Activated CD4-positive, CD25-positive, alpha-beta regulatory T cell (primary cell): ENCODE results near the gene CCM2.

Experiments used
- DNase-seq, 4 experiments: peaks; one replicate each; lab custom pipeline; 2025; lab: John Stamatoyannopoulos, UW

CCM2 gene

DNA sequence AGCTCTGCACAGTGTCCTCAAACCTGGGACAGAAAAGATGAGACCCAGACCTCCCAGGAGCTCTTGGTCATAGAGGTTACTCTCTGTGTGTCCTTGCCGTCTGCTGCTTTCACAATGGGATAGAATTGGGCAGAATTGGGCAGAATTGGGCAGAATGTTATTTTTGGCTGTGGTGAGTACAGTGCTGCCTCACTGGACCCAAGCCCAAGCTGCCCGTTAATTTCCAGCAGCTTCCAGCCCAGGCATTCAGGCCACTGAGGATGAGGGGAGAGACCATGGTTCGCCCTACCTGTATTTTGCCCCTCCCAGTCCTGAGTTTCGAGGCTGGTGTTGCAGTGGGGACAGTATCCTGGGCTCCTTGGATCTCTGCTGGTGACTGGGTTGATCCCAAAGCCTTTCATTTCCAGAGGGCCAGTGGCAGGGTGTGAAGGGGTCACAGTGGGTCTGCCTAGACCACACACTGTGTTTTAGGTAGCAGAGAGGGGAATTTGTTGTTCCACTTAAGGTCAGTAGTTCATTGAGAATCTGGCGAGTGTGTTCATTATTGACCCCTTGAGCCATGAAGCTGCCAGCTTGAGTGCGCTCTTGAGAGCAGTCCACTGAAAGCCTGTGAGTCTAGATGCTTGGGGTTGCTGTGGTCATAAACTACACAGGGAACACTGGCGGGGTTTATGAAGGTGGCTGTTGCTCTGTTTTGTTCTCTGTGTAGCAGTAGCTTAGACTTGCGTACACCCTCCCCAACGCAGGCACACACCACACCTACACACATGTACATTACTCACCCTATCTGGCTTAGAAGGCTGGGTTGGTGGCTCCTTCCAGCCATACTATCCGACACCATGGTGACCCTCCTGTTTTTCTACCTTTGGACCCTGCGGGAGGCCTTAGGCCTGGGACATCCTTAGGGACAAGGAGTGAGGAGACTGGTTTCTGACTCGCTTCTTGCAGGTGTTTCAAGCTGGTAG lies 65.3 kb downstream of the CCM2 start:
- no peak for DNase-seq

DNA sequence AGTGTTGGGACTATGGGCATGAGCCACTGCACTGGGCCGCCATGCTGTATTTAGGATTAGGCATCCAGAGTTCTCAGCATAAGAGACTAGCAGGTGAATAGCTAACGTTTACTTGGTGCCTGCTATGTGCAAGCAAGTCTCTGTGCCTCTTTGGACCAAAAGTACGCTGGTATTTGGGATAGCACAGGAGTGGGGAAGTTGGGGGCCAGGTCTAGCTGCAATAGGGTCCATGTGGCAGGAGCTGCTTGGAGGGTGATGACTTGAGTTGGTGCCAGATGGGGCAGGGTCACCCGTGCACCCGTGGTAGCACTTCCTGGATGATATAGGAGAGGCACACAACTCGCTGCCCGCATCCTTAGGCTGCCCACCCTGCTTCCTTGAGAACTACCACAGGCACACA lies 66.4 kb downstream of the CCM2 start:
- DNase-seq, result no peak

DNA sequence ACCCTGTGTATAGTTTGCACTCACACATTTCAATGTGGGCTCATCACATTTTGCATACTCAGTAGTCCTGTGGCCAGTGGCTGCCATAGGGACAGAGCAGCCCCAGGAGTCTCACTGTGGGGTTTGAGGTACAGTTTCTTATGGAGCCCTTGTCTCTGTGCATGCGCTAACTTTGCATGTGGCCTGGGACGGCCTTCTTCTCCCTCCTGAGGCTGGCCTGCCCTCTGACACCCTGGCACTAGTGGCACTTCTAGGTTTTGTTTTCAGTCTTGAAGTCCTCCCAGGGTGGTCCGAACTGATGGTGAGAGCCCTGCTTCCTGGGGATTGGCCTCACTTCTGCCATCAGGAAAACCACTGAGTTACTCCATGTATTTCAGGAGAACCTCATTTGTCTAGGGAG lies 67.6 kb downstream of the CCM2 start:
- no peak for DNase-seq

DNA sequence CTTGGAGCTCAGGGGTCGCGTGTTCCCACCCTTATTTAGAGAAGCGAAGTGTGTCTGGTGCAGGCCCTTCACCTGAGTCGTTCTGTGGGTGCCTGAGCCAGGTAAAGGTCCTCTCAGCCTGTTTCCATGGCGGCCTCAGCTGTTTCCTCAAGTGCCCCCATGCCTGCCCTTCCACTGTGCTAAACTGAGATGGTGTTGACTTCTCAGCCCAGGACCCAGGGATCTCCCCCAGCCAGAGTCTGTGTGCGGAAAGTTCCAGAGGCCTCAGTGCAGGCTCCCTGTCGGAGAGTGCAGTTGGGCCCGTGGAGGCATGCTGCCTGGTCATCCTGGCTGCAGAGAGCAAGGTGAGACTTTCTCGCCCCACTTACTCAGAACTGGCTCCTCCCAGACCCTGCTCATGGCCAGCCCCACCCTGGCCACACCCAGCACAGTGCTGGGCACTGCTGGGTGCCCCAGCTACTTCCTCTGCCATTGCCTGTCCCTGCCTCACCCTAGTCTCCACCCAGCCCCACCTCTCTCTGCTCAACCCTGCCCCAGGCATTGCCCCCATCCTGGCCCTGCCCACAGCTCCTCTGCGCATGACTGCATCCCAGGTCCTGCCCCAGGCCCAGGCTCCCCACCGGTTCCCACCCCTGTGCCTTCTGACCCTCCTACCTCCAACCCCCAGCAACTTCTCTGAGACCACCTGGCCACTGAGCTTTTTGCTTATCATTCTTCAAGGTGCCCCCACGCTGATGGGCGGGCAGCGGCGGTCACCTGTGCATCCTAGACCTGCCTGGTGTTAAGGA lies 68.4 kb downstream of the CCM2 start:
- DNase-seq, result no peak

DNA sequence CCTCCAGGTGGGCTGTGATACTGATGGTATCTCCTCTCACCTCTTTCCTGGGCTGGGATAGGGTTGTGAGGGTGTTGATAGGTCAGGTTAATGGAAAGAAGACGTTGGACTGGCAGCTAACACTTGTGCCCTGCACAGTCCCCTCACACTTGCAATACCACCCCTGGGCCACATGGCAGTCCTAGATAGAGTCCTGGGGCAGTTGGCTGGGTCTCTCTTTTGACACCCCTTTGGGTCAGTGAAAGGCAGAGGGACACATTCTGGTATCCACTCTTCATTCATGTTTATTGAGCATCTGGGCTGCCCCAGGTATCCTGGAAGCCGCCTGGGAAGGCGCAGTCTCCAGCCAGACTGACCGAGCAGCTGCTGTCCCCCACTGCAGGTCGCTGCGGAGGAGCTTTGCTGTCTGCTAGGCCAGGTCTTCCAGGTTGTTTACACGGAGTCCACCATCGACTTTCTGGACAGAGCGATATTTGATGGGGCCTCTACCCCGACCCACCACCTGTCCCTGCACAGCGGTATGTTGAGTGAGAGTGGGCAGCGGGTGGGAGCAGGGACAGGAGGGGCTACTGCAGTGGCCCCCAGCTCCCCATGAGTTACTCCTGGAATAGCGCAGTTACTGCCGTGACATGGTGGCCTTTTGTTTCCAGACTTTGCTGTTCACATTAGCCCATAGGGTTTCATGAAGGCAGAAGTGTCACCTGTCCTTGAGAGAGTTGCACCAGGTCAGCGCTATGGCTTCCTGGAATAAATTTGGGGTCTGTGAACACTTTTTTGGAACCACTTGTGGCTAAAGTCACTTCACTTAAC lies 69.6 kb downstream of the CCM2 start:
- no peak for DNase-seq

DNA sequence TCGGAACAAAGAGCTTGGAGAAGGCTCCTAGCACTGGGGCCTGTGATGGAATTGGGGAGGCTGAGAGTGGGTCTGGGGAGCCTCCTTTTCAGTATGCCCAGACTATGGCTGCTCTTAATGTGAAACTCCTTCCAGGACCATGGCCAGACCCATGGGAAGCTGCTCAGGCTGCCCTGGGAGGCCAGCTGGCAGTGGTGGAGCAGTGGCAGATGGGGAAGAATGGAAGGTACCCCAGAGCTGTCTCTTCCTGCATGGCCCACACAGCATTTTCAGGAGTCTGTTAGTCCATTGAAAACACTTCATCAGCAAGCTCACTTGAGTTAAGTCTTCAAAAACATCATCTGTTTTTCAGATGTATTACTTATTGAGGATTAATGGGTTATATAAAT lies 70.2 kb downstream of the CCM2 start:
- DNase-seq, result no peak

DNA sequence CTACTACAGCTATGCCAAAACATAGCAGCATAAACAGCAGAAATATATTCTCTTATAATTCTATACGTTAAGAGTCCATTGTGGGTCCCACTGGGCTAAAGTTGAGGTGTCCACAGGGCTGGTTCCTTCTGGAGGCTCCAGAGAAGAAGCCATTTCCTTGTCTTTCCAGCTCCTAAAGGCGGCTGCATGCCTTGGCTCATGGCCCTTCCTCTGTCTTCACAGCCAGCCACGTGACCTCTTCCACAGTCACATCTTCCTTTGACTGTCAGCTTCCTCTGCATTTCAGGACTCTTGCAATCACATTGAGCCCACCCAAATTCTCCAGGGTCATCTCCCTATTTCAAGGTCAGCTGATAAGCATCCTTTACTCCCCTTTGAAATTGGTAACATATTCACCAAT lies 71.5 kb downstream of the CCM2 start:
- DNase-seq, result no peak

DNA sequence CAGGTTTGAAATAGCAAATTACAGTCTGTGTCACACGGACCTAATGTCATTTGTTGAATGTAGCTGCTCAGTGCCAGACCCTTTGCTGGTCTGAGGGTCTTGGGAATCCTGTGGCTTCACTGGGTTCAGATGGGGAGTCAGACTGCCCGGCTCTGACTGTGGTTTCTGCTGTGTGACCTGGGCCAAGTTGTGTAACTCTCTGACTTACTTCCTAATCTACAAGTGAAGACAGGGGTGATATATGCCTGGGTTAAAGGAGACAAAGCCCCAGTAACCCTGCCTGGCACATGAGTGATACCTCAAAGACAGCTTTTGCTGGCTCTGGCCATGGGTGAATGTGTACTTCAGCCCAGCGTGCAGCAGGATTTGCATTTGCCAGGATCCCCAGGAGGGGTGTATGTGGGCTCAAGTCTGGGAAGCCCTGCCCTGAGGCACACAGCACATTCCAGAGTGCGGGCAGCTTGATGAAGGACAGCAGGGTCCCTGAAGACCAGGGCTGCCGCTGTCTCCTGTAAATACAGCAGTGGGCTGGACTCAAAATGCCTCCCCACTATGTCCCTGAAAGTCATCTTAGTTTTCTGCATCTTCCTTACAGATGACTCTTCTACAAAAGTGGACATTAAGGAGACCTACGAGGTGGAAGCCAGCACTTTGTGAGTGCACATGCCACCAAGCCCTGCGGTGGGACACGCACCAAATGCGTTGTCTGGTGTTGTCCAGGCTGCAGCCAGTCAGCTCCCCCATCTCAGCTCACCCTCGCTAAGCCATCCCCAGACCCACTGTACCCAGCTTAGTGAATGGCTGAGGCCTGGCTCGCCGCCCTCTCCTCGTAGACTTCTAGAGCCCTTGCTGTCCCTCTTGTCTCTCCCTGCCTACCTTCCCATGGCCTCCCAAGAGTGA lies 72.4 kb downstream of the CCM2 start:
- DNase-seq, result no peak

DNA sequence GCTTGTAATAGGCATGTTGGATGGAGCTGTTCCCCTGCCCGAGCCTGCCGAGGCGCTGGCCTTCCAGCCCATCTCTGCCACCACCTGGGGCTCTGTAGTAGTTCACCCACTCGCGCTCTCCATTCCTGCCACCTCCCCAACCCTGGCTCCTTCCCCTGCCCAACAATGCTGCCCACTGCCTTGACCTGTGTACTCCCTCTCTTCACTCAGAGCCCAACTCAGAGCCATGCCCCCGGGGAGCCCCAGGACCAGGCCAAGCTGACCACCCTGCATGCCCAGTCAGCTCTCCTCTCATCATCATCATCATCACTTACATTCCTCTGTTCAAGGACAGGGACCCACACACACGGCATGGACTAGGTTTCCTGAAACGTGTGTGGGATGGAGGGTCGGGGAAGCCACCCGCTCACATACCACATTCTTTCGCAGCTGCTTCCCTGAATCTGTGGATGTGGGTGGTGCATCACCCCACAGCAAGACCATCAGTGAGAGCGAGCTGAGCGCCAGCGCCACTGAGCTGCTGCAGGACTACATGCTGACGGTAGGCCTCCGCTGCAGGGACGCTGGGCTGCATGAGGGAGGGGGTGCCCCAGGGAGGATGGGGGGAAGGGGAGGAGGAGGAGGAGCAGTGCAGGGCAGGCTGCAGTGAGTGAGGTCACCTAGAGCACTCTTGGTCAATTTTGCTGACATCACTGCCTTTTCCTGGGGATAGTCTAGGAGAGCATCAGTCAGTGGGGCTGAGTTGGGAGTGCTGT lies 73.2 kb downstream of the CCM2 start:
- DNase-seq, result no peak

DNA sequence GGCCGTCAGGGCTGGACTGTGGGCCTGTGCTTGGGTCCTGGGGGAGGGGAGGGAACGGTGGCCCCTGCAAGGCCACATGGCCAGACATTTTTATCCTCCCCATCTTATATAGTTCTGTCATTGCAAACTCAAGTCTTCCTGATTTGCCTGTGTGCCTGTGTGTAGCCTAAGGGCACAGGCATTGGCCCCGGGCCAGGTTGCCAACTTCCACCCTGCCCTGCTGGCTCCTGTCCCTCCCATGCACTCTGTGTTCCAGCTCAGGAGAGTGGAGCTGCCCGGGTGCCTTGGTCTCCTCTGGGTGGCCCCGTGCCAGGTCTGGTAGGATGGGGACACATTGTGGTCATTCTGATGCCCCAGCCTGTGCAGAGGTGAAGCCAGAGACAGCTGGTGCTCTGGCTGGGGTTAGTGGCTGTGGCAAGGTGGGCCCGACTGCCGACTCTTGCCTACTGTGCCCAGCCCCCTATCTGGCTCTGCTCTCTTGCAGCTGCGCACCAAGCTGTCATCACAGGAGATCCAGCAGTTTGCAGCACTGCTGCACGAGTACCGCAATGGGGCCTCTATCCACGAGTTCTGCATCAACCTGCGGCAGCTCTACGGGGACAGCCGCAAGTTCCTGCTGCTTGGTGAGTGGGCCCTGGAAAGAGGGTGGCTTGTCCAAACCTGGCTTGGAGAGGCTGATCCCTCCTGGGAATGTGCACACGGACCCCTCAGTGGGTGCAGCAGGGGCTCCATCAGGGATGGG lies 74.0 kb downstream of the CCM2 start:
- DNase-seq, result no peak

DNA sequence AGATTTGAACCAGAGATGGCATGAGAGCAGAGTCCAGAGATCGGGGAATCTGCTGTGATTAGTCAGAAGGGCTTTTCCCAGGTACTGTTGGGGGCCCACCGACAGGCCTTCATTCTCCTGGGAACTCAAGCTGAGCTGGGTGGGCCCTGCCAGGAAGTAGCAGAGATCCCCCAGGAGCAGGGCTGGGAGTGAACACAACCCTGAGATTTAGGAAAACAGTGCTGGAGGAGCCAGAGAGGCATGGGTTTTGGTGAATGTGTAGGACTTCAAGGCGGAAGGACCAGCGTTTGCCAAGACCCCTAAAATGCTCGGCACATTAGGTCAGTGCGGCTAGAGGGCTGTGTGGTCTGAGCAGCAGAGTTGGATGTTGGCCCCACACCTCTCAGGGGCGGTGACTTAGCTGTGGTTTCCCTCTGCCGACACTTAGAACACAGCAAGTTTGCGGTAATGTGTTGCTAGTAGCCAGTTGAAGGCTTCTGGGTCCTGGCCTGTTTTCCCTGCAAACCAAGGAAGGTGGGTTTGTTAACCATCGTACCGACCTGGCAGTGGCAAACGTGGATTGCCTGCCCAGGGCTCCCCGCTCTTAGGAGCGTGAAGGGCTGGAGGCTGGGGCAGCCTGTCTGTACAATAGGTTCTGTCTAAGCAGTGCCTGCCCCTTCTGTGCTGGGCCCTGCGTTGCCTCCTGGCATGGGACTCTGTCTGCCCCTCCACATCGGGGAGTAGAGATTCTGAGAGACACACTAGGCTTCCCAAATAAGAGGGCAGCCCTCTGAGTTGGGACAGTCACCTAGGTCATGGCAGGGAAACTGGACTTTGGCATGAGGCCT lies 74.7 kb downstream of the CCM2 start:
- no peak for DNase-seq

DNA sequence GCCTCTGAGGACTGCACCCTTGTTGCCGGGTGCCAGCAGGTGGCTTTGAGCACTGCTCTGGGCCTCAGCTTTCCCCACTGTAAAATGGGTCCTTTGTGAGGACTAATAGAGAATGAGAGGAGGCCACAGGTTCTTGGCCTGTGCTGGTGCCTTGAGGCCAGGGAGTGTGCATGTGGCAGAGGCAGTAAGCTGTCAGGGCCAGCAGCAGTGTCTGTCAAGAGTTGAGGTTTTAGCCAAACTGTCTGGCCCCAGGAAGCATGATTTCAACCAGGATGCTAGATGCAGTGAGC lies 75.3 kb downstream of the CCM2 start:
- no peak for DNase-seq

DNA sequence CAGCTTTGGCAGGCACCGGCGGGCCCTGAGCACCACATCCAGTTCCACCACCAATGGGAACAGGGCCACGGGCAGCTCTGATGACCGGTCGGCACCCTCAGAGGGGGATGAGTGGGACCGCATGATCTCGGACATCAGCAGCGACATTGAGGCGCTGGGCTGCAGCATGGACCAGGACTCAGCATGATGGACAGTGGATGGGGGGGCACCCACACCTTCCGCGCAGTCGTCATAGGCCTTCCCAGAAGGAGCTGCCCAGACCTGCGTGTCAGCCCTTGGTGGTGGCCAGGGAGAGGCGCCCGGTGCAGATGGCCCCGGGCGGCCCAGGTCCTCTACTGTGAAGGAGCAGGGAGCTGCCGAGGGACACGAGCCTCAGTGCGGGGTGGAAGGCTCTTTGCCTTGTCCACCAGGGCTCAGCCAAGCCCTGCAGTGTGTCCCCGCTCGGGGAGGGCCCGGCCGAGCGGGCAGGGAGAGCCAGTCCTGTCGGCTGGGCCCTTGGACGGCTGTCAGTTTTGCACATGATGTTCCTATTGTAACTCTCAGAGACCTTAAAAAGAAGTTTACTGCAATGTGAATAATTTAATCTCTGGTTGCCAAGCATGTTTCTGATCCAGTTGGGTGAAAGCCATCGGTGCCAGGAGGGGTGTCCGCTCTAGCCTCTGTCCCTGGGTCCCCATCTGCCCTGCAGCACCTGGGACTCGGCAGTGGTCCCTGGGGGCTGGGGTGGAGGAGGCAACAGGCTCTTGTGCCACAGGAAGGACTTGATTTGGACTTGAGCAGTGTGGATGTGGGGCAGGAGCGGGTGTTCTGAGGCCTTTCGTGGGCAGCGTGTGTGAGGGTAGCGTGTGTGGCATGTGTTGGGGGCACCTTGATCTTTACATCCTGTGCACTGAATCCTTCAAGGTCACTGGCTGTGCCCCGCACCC lies 76.1 kb downstream of the CCM2 start:
- no peak for DNase-seq

DNA sequence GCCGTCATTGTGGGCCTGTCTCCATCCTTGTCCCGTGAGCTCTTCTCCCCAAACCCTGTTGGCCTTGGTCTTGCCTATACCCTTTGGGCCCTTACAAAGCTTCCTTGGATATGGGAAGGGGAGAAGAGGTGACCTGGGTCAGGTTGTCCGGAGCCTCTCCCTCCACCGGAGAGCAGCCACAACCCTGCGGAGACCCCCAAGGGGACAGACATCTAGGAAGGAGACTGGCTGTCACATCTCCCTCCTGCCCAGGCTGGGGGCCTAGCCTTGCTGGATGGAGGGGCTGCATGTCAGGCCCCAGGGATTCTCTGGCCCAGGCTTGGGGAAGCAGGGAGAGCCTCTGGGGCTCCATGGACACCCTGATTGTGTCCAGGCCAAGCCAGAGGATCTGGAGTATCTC lies 76.9 kb downstream of the CCM2 start:
- no peak for DNase-seq

DNA sequence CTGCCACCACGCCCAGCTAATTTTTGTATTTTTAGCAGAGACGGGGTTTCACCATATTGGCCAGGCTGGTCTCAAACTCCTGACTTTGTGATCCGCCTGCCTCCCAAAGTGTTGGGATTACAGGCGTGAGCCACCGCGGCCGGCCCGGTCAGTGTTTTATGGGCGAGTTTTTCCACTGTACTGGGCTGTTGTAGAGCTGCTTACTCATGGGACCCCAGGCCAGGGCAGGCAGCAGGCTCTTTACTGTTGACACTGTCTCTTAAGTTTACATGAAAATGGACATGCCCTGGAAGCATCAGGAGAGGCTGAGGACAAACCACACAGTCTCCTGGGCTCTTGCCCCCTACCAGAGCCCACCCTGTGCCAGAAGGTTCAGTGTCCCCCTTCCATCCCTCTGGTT lies 77.6 kb downstream of the CCM2 start:
- DNase-seq, result no peak

DNA sequence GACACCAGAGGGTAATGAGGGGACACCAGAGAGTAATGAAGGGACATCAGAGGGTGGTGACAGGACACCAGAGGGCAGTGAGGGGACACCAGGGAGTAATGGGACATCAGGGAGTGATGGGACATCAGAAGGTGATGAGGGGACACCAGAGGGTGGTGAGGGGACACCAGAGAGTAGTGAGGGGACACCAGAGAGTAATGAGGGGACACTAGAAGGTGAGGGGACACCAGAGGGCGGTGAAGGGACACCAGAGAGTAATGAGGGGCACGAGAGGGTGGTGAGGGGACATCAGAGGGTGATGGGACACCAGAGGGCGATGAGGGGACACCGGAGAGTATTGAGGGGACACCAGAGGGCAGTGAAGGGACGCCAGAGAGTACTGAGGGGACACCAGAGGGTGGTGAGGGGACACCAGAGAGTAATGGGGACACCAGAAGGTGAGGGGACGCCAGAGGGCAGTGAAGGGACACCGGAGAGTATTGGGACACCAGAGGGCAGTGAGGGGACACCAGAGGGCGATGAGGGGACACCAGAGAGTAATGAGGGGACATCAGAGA lies 78.2 kb downstream of the CCM2 start:
- no peak for DNase-seq

DNA sequence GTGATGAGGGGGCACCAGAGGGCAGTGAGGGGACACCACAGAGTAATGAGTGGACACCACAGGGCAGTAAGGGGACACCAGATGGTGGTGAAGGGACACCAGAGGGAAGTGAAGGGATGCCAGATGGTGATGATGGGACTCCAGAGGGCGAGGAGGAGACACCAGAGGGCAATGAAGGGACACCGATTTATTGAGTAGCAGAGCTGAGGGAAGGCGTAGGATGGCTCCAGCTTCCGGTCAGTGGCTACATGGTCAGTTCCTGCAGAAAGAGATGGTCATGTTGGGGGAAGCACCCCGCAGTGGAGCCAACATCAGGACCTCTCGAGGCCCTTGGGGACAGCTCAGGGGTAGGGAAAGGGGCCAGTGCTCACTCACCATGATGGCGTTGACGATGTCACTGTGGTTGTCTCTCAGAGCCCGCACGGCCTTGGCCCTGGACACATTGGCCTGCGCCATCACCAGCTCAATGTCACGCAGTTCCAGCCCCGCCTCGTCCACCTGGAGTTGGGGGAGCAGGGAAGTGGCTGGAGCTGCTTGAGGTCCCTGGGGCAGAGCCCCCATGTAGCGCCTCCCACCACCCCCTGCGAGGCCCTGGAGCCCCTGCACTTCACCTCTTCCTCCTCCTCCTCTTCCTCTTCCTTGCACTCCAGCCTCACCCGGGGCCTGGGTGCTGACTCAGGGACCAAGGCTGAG lies 80.4 kb downstream of the CCM2 start:
- DNase-seq, result no peak
